ENCODE data around the gene NOP56.
"Not testable (repeated sequence)": the region's sequence is repeated elsewhere in the genome, so short reads cannot be mapped to it uniquely, and the experiment has no call there.

NOP56 gene

GRCh38 chr20:2691663-2692035 is 39.2 kb downstream of the NOP56 start:
- DNase-seq (ENCODE audit: insufficient read length, low spot score) = no peak
- TF ChIP-seq POLR2AphosphoS5 (IDR thresholded peaks at IDR 0.05; ENCODE audit: low read depth, low read length) (no peak), PAX5 (IDR thresholded peaks at IDR 0.05; ENCODE audit: insufficient read depth, low read length, severe bottlenecking) (no peak), POLR2A (IDR thresholded peaks at IDR 0.05; ENCODE audit: low read depth, low read length) (no peak), SPI1 (IDR thresholded peaks at IDR 0.05; ENCODE audit: low read depth, low read length) (no peak), POU2F2 (IDR thresholded peaks at IDR 0.05; ENCODE audit: low read depth, low read length) (no peak), TAF1 (IDR thresholded peaks at IDR 0.05; ENCODE audit: low read depth, low read length) (no peak)
- no peak for FAIRE-seq

GRCh38 chr20:2692036-2692885 is 39.8 kb downstream of the NOP56 start, which contains the start of gene EBF4:
Gene EBF4 (plus strand): TSS chr20:2692780. CDS start chr20:2693646, 866 bp downstream.
- no peak for FAIRE-seq
- peak; percentile 63 for DNase-seq (ENCODE audit: insufficient read length, low spot score)
- TF ChIP-seq POLR2AphosphoS5 (IDR thresholded peaks at IDR 0.05; ENCODE audit: low read depth, low read length) (no peak), SPI1 (IDR thresholded peaks at IDR 0.05; ENCODE audit: low read depth, low read length) (no peak), TAF1 (IDR thresholded peaks at IDR 0.05; ENCODE audit: low read depth, low read length) (no peak), PAX5 (IDR thresholded peaks at IDR 0.05; ENCODE audit: insufficient read depth, low read length, severe bottlenecking) (no peak), POU2F2 (IDR thresholded peaks at IDR 0.05; ENCODE audit: low read depth, low read length) (no peak), POLR2A (IDR thresholded peaks at IDR 0.05; ENCODE audit: low read depth, low read length) (no peak)

GRCh38 chr20:2692886-2693285 is 40.5 kb downstream of the NOP56 start:
- FAIRE-seq (no peak), DNase-seq (ENCODE audit: insufficient read length, low spot score) (peak; percentile 58)
- no peak for TF ChIP-seq PAX5 (IDR thresholded peaks at IDR 0.05; ENCODE audit: insufficient read depth, low read length, severe bottlenecking)
- TF ChIP-seq TAF1 (IDR thresholded peaks at IDR 0.05; ENCODE audit: low read depth, low read length) = no peak
- no peak for TF ChIP-seq POLR2AphosphoS5 (IDR thresholded peaks at IDR 0.05; ENCODE audit: low read depth, low read length)
- TF ChIP-seq SPI1 (IDR thresholded peaks at IDR 0.05; ENCODE audit: low read depth, low read length) = no peak
- no peak for TF ChIP-seq POLR2A (IDR thresholded peaks at IDR 0.05; ENCODE audit: low read depth, low read length)
- TF ChIP-seq POU2F2 (IDR thresholded peaks at IDR 0.05; ENCODE audit: low read depth, low read length) = no peak

- FAIRE-seq (no peak), DNase-seq (ENCODE audit: insufficient read length, low spot score) (peak; percentile 56)
- TF ChIP-seq POU2F2 (IDR thresholded peaks at IDR 0.05; ENCODE audit: low read depth, low read length) = no peak
- TF ChIP-seq SPI1 (IDR thresholded peaks at IDR 0.05; ENCODE audit: low read depth, low read length) = no peak
- TF ChIP-seq PAX5 (IDR thresholded peaks at IDR 0.05; ENCODE audit: insufficient read depth, low read length, severe bottlenecking) = no peak
- no peak for TF ChIP-seq TAF1 (IDR thresholded peaks at IDR 0.05; ENCODE audit: low read depth, low read length)
- no peak for TF ChIP-seq POLR2AphosphoS5 (IDR thresholded peaks at IDR 0.05; ENCODE audit: low read depth, low read length)
- no peak for TF ChIP-seq POLR2A (IDR thresholded peaks at IDR 0.05; ENCODE audit: low read depth, low read length)
Observed at GRCh38 chr20:2693286-2694007, 41.0 kb downstream of the NOP56 start.

GRCh38 chr20:2694008-2694471 is 41.6 kb downstream of the NOP56 start:
- DNase-seq (ENCODE audit: insufficient read length, low spot score) = no peak
- FAIRE-seq = no peak

GRCh38 chr20:2694519-2694918 is 42.1 kb downstream of the NOP56 start:
- TF ChIP-seq PAX5 (IDR thresholded peaks at IDR 0.05; ENCODE audit: insufficient read depth, low read length, severe bottlenecking) (no peak), POLR2A (IDR thresholded peaks at IDR 0.05; ENCODE audit: low read depth, low read length) (no peak), POU2F2 (IDR thresholded peaks at IDR 0.05; ENCODE audit: low read depth, low read length) (no peak), SPI1 (IDR thresholded peaks at IDR 0.05; ENCODE audit: low read depth, low read length) (no peak)
- DNase-seq (ENCODE audit: insufficient read length, low spot score) (no peak), FAIRE-seq (no peak)

More at GRCh38 chr20:2694008-2694471, 41.6 kb downstream of the NOP56 start:
- TF ChIP-seq TAF1 (IDR thresholded peaks at IDR 0.05; ENCODE audit: low read depth, low read length) = no peak
- TF ChIP-seq PAX5 (IDR thresholded peaks at IDR 0.05; ENCODE audit: insufficient read depth, low read length, severe bottlenecking) = no peak
- TF ChIP-seq POU2F2 (IDR thresholded peaks at IDR 0.05; ENCODE audit: low read depth, low read length) = no peak
- no peak for TF ChIP-seq POLR2AphosphoS5 (IDR thresholded peaks at IDR 0.05; ENCODE audit: low read depth, low read length)
- no peak for TF ChIP-seq POLR2A (IDR thresholded peaks at IDR 0.05; ENCODE audit: low read depth, low read length)
- TF ChIP-seq SPI1 (IDR thresholded peaks at IDR 0.05; ENCODE audit: low read depth, low read length) = no peak

- TF ChIP-seq POLR2AphosphoS5 (IDR thresholded peaks at IDR 0.05; ENCODE audit: low read depth, low read length) (no peak), POLR2A (IDR thresholded peaks at IDR 0.05; ENCODE audit: low read depth, low read length) (no peak), PAX5 (IDR thresholded peaks at IDR 0.05; ENCODE audit: insufficient read depth, low read length, severe bottlenecking) (no peak), TAF1 (IDR thresholded peaks at IDR 0.05; ENCODE audit: low read depth, low read length) (no peak), SPI1 (IDR thresholded peaks at IDR 0.05; ENCODE audit: low read depth, low read length) (no peak), POU2F2 (IDR thresholded peaks at IDR 0.05; ENCODE audit: low read depth, low read length) (no peak)
- FAIRE-seq = no peak
Observed at GRCh38 chr20:2695206-2695983, 43.0 kb downstream of the NOP56 start.

GRCh38 chr20:2695984-2696525 is 43.6 kb downstream of the NOP56 start:
- not testable (repeated sequence) for DNase-seq (ENCODE audit: insufficient read length, low spot score); FAIRE-seq

More at GRCh38 chr20:2695206-2695983, 43.0 kb downstream of the NOP56 start:
- DNase-seq (ENCODE audit: insufficient read length, low spot score) = no peak

GRCh38 chr20:2696646-2697045 is 44.2 kb downstream of the NOP56 start:
- DNase-seq (ENCODE audit: insufficient read length, low spot score) = no peak
- TF ChIP-seq TAF1 (IDR thresholded peaks at IDR 0.05; ENCODE audit: low read depth, low read length) (no peak), SPI1 (IDR thresholded peaks at IDR 0.05; ENCODE audit: low read depth, low read length) (no peak), POLR2AphosphoS5 (IDR thresholded peaks at IDR 0.05; ENCODE audit: low read depth, low read length) (no peak), POU2F2 (IDR thresholded peaks at IDR 0.05; ENCODE audit: low read depth, low read length) (no peak), POLR2A (IDR thresholded peaks at IDR 0.05; ENCODE audit: low read depth, low read length) (no peak)
- FAIRE-seq = no peak

Data from GM12891 (cell line).